ENCODE measurements around the gene PSD4.

Gene PSD4

DNA sequence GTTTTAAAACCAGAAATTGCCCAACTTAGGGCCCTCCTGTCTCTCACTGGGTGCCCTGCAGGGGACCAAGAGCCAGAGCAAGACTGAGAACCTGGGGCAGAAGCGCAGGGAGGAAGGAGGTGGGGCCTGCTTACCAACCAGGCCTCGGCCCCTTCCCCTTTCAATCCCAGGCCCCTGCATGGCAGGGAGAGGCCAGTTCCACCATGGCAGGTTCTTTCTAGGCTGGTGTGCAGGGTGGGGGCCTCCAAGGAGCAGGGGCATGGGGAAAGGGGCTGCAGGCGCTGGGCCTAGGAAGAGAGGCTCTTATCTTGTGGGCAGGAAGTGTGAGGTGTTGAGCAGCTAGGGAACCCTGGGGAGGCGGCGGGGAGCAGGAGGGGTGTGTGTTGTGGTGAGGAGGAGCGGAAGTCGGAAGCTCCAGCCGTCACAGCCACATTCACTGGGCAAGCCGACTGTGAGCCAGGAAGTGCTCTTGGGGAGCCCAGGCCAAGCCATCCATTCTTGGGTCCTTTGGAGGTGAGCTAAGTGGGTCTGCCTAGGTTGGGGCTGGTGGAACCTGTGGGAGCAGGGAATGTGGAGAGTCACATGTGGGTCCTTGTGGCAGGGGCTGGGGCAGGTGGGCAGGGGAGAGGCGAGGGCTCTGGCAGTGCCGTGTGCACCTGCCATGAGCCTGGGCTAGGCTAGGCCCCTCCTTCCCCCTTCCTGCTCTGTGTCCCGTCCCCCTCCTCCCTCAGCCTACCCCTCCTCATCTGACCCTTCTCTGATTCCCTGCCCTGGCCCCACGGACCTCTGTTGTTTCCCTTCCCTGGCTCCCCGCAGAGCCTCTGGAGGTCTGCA is at the start of gene PSD4:
Gene PSD4 (plus strand): TSS at position 430 of the 834 bp plus-strand sequence. CDS start 8,486 bp downstream, outside the sequence.
- DNase-seq, result no peak

DNA sequence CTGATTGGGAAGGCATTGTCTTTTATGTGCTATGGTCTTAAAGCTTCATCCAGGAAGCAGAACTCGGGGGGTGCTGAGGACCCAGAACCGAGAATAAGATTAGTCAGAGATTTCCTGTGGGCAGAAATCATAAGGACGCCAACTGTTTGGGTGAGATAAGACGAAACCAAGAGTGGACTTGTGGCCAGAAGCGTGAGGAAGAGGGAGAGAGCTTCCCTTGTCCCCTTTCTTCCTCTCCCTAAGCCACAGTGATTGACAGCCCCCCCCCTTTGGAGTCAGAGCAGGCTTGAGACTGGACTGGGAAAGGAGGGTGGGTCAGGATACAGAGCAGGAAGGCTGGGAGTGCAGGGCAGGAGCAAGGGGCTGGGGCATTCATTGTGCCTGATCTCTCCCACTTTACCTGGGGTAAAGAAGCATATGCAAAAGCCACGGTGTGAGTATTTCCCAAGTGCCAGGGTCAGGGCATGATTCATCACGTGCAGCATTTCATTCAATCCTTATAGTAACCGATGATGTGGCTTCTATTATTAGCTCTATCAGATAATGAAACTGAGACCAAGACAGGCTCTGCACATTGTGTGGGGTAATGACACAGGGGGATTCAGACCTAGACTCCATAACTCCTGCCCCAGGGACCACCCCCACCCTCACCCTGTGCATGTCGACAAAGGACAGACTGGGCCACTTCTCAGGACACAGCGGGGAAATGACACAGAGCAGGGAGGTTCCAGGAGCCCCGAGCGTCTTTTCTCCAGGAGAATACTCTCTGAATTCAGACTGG is 49.4 kb upstream of the PSD4 start:
- no peak for DNase-seq

- no peak for DNase-seq
Observed at GRCh38 chr2:113124984-113125855, 48.6 kb upstream of the PSD4 start.

- DNase-seq, result no peak
Observed at GRCh38 chr2:113126845-113127645, 46.7 kb upstream of the PSD4 start, which contains the start of gene IL1RN. IL1RN (plus strand) TSS chr2:113127598; CDS start chr2:113127625, 27 bp downstream.

- DNase-seq, result no peak
Observed at GRCh38 chr2:113127646-113128570, 45.9 kb upstream of the PSD4 start.

GRCh38 chr2:113129519-113130078 is 44.2 kb upstream of the PSD4 start:
- no peak for DNase-seq

GRCh38 chr2:113131352-113132185 is 42.2 kb upstream of the PSD4 start:
- DNase-seq, result no peak

DNA sequence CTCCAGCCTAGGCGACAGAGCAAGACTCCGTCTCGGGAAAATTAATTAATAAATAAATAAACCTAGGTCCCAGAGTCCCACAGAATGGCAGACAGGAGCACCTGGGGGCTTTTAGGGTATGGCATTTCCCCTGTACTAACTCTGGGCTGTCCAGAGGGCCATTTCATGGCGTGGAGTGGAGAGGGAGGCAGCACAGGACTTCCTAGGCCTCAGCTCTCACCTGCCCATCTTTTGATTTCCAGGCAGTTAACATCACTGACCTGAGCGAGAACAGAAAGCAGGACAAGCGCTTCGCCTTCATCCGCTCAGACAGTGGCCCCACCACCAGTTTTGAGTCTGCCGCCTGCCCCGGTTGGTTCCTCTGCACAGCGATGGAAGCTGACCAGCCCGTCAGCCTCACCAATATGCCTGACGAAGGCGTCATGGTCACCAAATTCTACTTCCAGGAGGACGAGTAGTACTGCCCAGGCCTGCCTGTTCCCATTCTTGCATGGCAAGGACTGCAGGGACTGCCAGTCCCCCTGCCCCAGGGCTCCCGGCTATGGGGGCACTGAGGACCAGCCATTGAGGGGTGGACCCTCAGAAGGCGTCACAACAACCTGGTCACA is 41.3 kb upstream of the PSD4 start:
- no peak for DNase-seq

DNA sequence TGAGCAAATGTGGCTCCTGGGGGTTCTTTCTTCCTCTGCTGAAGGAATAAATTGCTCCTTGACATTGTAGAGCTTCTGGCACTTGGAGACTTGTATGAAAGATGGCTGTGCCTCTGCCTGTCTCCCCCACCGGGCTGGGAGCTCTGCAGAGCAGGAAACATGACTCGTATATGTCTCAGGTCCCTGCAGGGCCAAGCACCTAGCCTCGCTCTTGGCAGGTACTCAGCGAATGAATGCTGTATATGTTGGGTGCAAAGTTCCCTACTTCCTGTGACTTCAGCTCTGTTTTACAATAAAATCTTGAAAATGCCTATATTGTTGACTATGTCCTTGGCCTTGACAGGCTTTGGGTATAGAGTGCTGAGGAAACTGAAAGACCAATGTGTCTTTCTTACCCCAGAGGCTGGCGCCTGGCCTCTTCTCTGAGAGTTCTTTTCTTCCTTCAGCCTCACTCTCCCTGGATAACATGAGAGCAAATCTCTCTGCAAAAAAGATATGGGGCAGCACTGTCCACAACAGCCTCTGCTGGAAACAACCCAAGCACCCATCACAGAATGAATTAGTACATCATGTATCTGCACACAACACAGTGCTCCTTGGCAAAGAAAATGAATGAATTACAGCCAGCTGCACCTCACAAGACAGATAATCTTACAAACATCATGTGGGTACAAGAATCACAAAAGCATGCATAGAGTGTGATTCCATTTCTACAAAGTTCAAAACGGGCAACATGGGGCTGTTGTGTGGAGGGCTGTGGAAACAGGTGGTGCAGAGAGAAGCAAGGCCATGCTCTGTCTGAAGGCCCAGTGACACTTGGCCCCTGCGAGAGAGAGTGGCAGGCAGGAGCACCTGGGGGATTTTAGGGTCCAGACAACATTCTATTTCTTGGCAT is 39.8 kb upstream of the PSD4 start:
- DNase-seq, result no peak

GRCh38 chr2:113134717-113135116 is 39.1 kb upstream of the PSD4 start:
- DNase-seq, result no peak

GRCh38 chr2:113135317-113135716 is 38.5 kb upstream of the PSD4 start:
- no peak for DNase-seq

DNA sequence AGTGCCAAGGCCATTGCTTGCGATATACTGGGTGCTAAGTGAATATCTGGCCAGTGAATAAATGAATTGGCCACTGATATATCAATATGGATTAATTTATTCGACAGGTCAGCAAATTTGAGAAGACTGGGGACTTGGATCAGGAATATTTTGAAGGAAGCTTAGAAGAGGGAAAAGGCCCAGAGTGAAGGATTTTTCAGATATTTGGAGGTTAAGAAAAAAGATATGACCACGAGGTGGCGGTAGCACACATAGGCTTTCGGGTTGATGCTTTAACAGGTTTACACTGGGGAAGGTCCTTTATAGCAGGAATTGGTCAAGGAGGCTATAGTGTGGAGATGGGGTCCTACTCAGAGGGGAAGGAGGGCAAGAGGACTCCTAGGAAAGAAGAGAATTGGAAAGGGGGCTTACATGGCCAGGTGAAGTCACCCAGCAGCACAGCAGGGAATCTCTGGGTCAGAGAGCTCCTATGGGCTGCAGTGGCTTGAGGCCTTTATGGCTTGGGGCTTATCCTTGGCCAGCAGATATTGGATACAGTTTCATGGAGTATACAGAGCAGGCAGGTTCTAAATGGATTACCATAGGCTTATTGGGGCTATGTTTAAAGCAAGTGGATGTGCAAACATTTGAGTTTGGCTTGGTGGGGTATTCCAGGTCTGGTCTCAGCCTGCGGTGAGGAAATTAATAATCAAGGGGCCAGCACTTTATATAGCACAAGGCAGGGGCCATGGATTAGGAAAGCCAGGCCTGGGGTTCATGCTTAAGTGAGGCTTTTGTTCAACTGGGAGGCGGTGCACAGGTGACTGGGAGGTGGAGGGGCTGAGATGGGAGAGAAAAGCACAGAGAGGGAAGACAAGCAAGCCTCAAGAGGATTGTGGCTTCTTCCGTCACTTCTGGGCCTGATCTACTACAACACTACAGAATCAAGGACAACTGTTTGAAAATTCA is 36.7 kb upstream of the PSD4 start:
- no peak for DNase-seq

GRCh38 chr2:113137827-113138226 is 35.9 kb upstream of the PSD4 start:
- DNase-seq, result no peak

- no peak for DNase-seq
Observed at GRCh38 chr2:113138428-113139322, 35.1 kb upstream of the PSD4 start.

DNA sequence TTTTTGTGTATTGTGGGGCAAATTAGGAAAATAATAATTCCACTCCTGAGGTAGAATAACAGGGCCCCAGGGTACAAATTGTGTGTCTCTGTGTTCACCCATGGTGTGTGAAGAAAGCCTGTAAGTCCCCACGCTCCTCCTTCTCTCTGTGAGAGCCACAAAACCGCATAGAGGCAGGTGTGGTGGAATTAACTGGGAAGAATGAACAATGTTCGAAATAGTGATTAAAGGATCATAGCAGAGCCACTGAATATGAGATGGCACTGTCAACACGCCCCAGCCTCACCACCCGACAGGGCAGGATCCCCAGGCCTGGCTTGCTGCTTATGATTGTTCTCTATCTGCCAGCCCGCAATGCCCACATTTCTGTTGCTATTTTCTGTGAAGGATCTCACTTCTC is 32.3 kb upstream of the PSD4 start:
- no peak for DNase-seq

DNA sequence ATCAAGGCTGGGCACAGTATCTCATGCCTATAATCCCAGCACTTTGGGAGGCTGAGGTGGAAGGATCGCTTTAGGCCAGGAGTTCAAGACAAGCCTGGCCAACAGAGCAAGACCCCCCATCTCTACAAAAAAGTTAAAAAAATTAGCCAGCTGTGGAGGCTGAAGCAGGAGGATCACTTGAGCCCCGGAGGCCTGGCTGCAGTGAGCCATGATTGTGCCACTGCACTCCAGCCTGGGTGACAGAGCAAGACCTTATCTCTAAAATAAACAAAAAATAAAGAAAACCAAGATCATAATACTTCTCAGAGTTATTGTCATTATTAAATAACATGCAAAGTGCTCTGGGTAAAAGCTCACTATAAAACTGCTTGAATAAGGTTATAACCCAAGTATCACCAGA is 31.5 kb upstream of the PSD4 start:
- no peak for DNase-seq
